Astrocyte (in vitro differentiated cells and primary cell): ENCODE measurements around the gene NEU2.

ENCODE experiments used
- CTCF ChIP-seq: IDR thresholded peaks from 2 replicates; pipeline ENCODE4 v1.5.1; 2011; ENCODE audit warnings: low read depth, mild to moderate bottlenecking, inconsistent platforms, low read length, moderate library complexity; ENCODE audit not compliant: insufficient read depth
- EZH2 ChIP-seq: IDR thresholded peaks from 2 replicates; pipeline ENCODE4 v1.6.1; 2012; ENCODE audit warnings: mild to moderate bottlenecking, low read length, inconsistent platforms; ENCODE audit not compliant: insufficient read depth

DNA sequence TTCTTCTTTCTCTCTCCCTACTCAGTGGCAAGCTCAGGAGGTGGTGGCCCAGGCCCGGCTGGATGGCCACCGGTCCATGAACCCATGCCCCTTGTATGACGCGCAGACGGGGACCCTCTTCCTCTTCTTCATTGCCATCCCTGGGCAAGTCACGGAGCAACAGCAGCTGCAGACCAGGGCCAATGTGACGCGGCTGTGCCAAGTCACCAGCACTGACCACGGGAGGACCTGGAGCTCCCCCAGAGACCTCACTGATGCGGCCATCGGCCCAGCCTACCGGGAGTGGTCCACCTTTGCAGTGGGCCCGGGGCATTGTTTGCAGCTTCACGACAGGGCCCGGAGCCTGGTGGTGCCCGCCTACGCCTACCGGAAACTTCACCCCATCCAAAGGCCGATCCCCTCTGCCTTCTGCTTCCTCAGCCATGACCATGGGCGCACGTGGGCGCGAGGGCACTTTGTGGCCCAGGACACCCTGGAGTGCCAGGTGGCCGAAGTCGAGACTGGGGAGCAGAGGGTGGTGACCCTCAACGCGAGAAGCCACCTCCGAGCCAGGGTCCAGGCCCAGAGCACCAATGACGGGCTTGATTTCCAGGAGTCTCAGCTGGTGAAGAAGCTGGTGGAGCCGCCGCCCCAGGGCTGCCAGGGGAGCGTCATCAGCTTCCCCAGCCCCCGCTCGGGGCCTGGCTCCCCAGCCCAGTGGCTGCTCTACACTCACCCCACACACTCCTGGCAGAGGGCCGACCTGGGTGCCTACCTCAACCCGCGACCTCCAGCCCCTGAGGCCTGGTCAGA, 1.8 kb downstream of the NEU2 start:
- TF ChIP-seq CTCF (no peak), EZH2 (no peak)
